GM18519 (cell line): ENCODE data around the gene GPALPP1.
"Not testable (repeated sequence)": the region's sequence is repeated elsewhere in the genome, so short reads cannot be mapped to it uniquely, and the experiment has no call there.

Experiments
- ATAC-seq: cut with Tn5 transposase; IDR thresholded peaks from one replicate; pipeline ENCODE4 v1.9.1; 2021; ENCODE audit warnings: mild to moderate bottlenecking, moderate library complexity; ENCODE audit not compliant: unreplicated experiment, low FRiP score

GPALPP1 gene

DNA sequence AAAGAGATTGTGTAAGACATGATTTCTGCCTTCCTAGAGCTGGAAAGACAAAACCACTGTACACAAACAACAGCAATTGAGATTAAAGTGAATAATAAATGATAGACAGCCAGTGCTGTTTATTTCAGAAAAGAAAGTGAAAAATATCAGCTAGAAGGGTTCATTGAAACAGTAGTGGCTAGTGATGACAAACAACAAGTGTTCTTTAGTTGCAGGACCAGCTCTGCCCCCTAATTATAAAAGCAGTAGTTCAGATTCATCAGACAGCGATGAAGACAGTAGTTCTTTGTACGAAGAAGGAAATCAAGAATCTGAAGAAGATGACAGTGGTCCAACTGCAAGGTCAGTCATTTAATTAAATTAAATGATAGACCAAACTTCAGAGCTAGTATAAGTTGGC lies 14.8 kb downstream of the GPALPP1 start:
- ATAC-seq = no peak

DNA sequence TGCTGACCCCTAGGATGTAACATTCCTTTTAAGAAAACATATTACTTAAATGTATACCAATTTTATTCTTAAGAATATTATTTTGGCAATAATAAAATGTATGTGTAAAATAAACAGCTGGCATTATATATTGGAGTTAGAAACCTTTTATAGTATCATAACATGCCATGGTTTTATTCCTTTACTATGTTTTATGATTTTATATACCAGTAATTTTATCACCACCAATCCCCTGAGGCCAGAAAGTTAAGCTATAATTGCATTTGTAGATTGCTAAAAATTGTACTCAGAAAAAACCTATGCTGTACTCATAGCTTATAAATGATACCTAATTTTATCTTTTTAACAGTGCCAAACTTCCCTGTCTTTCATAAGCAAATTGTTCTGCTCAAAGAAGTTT lies 17.9 kb downstream of the GPALPP1 start:
- no peak for ATAC-seq

DNA sequence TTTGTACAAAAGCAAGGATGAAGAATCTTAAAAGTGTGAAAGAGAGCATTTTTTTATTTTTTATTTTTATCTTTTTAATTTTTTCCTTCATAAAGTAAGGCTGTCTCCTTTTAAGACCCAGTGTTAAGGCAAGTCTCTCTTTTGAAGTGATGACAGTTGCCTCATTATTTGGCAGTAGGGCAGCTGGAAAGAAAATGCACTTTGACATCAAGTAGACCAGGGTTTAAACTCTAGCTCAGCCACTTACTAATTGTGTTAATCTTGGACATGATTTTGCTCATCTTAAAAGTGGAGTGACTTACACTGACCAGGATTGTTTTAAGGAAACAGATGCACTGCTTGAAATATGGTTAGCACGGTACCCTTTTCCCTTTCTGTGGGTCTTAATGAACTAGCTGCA lies 18.5 kb downstream of the GPALPP1 start:
- ATAC-seq = no peak

DNA sequence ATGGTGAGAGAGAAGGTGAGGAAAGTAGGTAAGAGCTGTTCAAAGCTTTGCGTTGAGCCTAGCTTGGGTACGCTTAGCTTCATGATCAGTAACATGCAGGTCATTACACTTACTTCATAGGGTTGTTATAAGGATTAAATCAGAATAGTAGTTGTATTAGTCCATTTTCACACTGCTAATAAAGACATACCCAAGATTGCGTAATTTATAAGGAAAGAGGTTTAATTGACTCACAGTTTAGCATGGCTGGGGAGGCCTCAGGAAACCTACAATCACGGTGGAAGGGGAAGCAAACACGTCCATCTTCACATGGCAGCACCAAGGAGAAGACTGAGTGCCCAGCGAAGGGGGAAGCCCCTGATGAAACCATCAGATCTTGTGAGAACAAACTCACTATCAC lies 21.9 kb downstream of the GPALPP1 start:
- ATAC-seq = no peak

DNA sequence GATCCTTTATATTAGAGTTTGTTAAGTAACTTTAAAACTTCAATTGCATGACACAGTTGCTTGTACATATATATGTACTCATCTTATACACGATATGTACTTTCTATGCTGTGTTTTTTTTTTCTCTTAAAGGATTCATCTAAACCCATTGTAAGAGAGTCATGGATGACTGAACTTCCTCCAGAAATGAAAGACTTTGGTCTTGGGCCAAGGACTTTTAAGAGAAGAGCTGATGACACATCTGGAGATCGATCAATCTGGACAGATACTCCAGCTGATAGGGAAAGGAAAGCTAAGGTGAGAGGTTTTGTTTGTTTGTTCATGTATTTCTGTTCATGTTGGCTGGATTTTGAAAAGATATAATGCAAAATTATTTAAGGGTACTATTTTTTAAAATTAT lies 26.0 kb downstream of the GPALPP1 start:
- no peak for ATAC-seq

DNA sequence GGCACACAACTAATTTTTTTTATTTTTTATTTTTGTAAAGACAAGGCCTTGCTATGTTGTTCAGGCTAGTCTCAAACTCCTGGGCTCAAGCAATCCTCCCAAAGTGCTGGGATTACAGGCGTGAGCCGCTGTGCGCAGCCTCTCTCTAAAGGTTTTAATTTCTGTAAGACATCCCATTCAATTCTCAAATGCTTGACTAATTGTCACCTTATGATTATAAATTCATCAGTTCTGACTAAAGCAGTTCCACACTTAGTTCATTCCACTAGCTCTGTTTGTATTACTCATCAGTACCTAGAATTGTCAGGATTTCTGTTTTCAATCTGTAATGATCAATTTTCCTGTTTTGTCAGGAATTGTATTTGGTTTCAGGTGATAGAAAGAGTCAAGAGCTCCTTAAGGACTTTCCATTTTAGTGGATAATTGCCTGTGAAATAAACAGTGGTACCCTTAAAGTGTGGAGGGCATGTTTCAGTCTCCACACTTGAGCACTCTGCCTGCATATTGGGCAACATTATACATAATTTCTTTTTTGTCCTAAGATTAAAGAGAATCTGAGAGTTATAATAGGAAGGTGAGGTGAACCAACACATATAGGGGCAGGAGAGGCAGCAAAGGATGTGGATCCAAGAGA lies 27.6 kb downstream of the GPALPP1 start:
- no peak for ATAC-seq

DNA sequence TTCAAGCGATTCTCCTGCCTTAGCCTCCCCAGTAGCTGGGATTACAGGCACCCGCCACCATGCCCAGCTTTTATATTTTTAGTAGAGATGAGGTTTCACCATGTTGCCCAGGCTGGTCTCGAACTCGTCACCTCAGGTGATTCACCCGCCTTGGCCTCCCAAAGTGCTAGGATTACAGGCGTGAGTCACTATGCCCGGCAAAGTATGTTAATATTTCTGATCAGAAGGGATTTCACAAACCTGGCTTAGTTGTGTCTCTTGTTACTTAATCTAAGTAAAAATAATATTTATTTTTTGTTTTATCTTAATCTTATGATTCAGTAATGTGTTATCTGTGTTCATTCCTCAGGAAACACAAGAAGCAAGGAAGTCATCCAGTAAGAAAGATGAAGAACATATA lies 30.6 kb downstream of the GPALPP1 start:
- not testable (repeated sequence) for ATAC-seq

DNA sequence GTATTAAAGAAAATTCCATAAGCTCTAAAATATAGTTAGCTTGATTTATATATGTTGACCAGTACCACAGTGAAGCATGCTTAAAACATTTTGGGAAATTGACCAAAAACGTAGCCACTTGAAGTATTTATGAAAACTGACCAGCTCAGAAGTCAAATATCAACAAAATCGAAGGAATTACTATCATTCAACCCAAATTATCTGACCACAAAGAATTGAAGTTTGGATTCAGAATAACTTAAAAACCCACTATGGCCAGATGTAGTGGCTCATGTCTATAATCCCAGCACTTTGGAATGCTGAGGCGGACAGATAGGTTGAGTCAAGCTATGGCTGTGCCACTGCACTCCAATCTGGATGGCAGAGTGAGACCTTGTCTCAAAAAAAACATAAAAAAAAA lies 31.9 kb downstream of the GPALPP1 start:
- no peak for ATAC-seq

DNA sequence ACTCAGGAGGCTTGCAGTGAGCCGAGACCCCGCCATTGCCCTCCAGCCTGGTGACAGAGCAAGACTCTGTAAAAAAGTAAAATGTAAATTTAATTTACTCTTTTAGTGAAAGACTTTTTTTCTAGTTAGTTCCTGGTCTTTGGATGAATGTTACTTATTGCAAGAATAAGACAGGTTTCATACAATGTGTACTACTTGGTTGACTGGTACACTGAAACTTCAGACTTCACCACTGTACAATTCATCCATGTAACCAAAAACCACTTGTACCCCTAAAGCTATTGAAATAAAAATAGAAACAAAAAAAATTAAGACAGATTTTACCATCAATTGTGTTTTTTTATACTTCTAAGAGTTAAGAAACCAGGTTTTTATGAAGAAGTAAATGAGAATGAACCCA lies 35.5 kb downstream of the GPALPP1 start:
- no peak for ATAC-seq

DNA sequence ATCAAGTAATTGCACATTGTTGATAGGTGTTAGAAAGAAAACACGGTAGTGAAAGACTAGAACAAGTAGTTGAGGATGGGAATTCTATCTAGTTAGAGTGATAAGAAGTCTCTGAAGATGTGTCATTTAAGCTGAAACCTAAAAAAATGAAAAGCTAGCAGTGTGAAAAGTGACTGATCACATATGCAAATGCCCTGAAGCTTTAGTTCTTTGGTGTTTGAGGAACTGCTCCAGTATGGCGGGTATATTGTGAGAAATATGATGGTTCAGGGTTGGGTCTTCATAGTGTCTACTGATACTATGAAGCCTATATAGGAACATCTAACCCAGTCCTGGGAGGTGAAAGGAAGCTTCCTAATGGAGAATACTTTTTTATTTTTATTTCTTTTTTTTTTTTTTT lies 45.0 kb downstream of the GPALPP1 start:
- no peak for ATAC-seq

DNA sequence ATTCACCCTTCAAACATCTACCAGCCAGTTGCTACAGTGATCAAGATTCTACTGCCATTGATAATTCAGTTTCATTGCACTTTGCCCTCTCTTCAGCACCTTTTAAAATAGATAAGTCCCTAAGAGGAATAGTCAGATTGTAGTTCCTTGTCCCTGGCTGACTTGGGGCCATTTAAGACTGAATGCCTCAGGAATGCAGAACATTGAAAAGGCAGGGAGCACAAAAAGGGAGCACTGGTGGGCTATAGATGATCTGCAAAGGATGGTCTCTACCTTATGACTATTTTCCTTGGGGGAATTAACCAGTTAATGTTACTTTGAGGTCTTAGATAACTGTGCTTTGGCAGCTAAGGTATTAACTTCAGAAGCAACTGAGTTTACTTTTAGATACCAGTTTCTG lies 46.9 kb downstream of the GPALPP1 start:
- no peak for ATAC-seq

DNA sequence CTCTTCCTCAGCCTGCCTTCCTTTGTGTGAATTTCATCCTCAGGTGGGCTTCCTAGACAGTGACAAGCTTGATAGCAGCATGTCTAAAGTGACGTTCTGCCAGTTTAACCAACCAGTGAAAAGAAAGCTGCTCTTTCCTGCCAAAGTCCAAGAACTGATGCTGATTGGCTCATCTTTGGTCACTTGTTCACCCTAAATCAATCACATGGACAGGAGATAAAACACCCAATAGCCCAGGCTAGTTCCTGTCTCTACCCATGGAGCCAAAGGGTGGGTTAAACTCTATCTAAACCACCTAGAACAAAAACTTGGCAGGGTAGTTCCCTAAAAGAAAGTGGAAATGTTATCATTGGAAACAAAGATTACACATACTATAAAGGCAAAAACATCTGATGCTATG lies 50.8 kb downstream of the GPALPP1 start:
- no peak for ATAC-seq

DNA sequence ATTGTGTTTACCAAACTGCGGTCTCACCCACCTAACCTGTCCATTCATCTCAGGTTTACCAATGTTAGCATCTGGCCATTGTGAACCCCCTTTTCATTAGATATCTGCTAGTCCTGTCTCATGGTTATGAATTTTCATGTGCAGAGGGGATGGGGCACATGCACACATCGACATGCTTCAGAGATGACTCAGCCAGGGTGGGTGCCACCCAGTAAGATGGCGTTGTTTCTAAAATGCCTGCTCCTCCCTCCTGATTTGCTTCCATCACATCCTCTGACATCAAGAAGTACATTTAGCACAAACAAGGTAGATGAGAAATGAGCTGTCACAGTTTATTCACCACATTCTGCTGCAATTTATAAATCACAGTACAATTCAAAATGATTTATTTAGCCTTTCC lies 51.3 kb downstream of the GPALPP1 start:
- no peak for ATAC-seq

DNA sequence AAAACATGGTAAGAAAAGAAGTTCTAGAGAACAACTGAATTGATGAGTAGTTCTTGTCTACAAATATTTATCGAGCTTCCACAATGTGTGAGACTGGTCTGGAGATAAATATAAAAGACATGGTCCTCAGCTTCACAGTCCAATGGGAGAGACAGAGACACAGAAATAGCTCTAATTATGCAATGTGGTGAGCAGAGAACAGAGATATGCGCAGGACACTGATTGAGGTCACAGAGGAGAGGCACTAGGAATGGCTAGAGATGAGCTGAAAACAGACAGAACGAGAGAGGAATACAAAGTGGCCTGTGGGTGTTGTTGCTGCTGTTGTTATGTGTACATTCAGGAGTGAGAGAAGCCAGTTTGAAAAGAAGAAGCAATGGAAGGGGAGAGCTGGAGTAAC lies 53.2 kb downstream of the GPALPP1 start:
- no peak for ATAC-seq

DNA sequence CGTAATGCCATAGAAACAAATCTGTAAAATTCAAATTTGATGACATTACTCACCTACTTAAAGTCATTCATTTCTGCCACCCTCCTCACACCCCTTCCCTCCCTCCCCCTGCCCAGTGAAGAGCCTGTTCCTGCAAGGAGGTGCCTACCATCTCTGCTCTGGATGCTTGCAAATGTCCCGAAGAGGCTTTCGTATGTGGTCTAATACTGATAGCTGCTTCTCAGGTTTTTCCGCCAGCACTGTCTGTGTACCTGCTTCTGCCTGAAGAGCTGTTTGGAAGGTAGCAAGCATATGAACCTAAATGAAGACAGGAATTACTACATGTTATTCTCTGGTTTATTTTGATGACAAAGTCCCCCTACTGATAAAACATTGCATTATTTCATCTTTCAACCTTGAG lies 57.1 kb downstream of the GPALPP1 start:
- ATAC-seq = no peak

DNA sequence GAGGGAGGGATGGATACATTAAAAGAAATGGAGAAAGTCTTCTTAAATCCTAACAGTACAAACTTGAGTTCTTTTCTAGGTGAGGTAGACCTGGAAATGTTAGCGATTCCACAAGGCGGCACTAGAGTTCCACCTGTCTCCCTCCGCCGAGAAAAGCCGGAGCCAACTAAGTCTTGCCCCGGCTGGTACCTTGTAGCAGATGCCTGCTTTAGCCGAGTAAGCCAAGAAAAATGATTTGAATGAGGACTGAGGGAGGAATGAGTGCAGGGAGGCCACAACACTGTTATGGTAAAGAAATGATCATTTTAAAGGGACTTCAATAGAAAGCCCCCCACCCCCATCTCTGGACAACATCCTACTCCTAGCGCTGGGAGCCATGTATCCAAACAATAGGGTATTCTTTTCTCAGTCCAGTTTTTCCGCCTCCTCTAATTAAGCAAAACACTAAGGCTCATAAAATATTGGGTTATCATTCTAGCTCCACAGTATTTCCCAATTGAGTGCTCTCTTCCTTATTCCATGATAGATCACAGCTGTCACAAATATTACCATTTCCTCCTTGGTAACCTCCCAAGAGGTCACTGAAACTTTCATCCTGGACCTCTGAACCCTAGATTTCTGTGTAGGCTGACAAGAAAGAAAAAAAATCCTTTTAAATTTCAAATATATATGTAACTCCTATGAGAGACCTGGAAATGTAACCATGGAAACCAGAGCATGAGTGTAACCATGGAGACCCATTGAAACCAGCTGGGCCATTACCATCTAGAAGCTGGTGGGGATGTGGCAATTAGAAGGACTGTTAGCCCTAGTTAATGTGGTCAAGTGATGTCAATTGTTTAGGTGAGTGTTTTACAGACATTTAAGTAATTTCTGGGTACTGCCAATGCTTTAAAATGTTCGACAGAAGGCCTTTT lies 58.3 kb downstream of the GPALPP1 start:
- ATAC-seq = no peak

DNA sequence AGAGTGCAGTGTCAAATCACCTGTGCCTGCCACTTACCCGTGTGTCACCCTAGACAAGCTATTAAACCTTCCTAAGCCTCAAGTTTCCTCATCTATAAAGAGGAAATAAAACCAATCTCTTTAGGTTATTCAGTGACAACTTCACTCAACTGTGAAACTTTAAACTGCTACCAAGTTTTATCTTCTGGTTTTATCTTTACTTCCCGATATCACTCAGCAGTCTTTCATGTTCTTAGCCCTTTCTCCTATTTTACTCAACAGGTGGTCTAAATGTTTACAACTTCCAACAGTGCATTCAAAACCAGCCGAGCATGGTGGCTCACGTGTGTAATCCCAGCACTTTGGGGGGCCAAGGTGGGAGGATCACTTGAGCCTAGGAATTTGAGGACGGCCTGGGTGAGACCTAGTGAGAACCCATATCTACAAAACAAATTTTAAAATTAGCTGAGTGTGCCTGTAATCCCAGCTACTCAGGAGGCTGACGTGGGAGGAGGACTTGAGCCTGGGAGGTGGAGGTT lies 59.6 kb downstream of the GPALPP1 start:
- ATAC-seq = no peak

DNA sequence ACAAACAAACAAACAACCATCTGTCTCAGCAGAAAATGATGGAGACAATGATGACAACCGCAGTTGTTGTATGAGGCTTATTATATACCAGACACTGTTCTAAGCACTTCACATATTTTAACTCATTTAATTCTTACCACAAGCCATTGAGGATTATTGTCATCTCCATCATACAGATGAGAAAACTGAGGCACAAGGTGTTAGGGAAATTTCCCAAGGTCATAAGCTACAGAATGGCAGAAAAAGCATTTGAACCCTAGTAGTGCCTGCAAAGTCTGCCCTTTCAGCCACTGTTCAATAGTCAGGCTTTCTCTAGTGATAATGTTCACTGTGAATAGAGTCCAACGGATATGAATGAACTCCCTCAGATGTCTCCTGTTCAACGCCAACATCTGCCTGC lies 60.1 kb downstream of the GPALPP1 start:
- ATAC-seq = no peak

DNA sequence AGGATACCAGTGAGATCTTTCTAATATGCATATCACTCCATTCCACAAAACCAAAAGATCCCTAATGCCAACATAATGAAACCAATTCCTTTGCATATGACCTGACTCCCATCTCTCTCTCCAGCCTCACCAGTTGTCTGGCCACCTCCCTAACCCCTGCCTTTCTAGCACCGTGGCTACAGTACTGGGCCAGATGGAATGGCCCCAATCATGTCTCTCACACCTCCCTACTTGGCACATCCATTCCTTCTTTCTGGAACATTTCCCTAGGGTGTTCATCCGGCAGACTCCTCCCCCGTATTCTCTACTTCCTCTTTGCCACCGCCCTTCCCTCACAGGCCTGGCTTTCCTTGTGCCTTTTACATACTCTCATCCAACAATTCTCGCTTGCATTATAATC lies 62.0 kb downstream of the GPALPP1 start:
- no peak for ATAC-seq

DNA sequence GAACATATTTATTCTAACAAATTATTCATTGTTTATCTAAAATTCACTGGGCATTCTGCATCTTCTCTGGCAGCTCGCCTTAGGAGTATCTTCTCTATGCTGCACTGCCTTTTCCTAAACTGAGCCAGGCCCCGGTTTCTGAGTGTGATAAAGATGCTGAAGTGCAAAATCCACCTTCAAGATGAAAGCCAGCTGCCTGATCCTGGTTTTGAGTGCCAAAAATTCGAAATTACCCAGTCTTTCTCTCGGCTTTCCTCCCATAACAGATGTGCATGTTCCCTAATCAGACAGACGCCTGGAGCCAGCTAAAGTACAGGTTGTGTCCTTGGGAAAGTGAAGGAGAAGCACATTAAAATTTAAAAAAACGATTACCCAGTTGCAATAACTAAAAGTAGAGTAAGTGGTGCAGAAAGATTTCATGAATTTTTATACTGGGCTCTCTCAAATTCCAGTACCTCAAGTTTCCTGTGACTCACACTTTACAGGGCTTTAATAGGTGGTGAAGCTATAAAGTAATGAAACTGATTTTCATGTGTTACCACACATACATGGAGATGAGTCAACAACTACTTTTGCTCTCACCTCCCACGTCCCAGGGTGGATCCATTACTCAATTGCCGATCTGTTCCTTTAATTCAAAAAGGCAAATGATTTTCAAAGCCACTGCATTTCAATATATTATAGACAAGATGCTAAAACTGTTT lies 66.0 kb downstream of the GPALPP1 start:
- peak; percentile 71 for ATAC-seq

DNA sequence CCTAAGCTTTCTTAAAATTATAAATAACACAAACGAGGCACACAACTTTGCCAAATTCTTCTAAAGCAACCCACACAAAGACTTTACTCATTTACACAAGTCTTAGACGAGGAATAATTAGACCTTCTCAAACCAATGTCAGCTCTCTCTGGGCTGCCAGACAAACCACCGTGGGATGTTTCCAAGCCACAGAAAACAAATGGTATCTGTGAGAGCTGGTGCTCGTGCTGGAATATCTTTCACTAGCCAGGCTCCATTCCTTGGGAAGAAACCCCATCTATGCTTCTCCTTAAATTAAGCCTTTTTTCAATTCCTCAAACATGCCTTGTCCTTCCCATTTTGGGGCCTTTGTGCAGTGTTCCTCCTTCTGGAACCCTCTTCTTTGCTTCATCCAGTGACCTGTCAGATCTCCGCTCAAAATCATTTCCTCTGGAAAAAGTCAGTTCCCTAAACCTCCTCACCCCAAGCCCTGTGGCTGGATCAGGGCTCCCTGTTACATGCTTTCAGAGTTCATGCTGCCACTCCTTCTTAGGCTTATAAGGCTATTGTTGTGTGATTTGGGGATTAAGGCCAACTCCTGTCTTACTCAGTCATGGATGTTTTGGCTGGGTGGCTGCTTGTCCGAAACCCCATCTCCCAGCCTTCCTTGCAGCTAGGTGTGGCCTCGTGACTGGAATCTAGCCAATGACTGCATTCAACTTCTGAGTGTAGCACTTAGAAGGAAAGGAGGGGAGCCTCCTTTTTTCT lies 66.7 kb downstream of the GPALPP1 start:
- ATAC-seq = no peak
